Right lobe of liver (tissue), 4 donors: Measurements from ENCODE around the gene AGPAT1.
"Not testable (repeated sequence)": the region's sequence is repeated elsewhere in the genome, so short reads cannot be mapped to it uniquely, and the experiment has no call there.

Experiments
- POLR2A ChIP-seq: fragments of 450-650 bp; IDR thresholded peaks from one replicate; pipeline ENCODE4 v1.6.1; 2017; ENCODE audit warnings: antibody characterized with exemption, mild to moderate bottlenecking
- TF ChIP-seq, protein P1 (sequence below), 4 donors: fragments of 200-600 bp in 3 of 4; fragments of 450-650 bp in 1 of 4; IDR thresholded peaks; one replicate each; pipeline versions ENCODE4 v1.5.1 to v1.8.0; 2016 to 2022; ENCODE audit warnings: antibody characterized with exemption in 4 of 4, mild to moderate bottlenecking in 2 of 4
- donor health status: DM: no; HTN: no; CAD: no.
- donor health status: DM: no; HTN: no; CAD: no.
- donor health status: DM: no; HTN: yes; CAD: no.

DNA sequence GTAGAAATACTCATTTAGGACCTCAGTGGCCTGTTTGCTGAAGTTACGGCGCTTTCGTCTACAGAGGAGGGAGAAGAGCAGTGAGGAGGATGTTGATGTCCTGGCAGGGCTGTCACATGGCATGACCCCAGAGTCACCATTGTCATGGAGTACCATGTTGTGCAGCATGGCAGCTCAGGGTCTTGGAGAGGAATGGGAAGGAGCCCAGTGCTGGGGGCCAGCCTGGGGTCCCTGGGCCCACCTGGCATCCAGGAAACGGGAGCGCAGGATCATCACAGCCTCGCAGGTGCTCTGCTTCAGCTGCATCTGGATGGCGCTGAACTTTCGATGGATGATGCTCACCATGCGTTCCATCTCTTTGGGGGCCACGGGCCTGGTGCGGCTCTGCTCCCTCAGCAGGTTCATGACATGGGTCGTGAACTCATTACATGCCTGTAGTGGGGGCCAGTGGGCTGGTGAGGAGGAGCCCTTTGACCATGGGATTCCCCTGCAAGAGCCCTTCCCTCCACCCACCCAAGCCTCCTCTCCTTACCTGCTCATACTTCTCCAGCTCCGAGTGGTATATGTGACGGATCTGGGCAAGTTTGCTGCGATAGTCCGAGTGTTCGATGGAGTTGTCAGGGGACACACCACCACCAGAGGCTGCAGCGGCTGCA lies 12.0 kb upstream of the AGPAT1 start:
- TF ChIP-seq, protein P1, sequence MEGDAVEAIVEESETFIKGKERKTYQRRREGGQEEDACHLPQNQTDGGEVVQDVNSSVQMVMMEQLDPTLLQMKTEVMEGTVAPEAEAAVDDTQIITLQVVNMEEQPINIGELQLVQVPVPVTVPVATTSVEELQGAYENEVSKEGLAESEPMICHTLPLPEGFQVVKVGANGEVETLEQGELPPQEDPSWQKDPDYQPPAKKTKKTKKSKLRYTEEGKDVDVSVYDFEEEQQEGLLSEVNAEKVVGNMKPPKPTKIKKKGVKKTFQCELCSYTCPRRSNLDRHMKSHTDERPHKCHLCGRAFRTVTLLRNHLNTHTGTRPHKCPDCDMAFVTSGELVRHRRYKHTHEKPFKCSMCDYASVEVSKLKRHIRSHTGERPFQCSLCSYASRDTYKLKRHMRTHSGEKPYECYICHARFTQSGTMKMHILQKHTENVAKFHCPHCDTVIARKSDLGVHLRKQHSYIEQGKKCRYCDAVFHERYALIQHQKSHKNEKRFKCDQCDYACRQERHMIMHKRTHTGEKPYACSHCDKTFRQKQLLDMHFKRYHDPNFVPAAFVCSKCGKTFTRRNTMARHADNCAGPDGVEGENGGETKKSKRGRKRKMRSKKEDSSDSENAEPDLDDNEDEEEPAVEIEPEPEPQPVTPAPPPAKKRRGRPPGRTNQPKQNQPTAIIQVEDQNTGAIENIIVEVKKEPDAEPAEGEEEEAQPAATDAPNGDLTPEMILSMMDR (IDR thresholded peaks at IDR 0.05): not testable (repeated sequence)
- not testable (repeated sequence) for TF ChIP-seq POLR2A
